HepG2 (cell line): Measurements from ENCODE around the gene AUP1. TPM values are rescaled to one million over a fixed set of nuclear protein-coding genes. Genes with fewer than 3 reads are reported as not detected.

Experiments
- BCL6 ChIP-seq: IDR thresholded peaks from 2 replicates; pipeline ENCODE4 v1.6.1; 2016; ENCODE audit warnings: missing genetic modification reagents, missing compliant biosample characterization
- BORCS8-MEF2B ChIP-seq: sonication (generic); formaldehyde crosslinking; IDR thresholded peaks from 2 replicates; pipeline ENCODE4 v1.8.0; 2022; ENCODE audit warnings: mild to moderate bottlenecking, missing genetic modification reagents
- DMAP1 ChIP-seq: IDR thresholded peaks from 2 replicates; pipeline ENCODE4 v1.6.1; 2016
- IKZF1 ChIP-seq: fragments of 450-650 bp; IDR thresholded peaks from 2 replicates; pipeline ENCODE4 v1.7.1; 2016
- POLR2A ChIP-seq, 2 experiments: IDR thresholded peaks; 2 replicates each; pipeline ENCODE4 v1.6.1; 2011; ENCODE audit warnings: low read depth in 2 of 2, low read length in 2 of 2, mild to moderate bottlenecking in 1 of 2, moderate library complexity in 1 of 2; ENCODE audit not compliant: insufficient read depth in 1 of 2
- REL ChIP-seq: sonication (generic); formaldehyde crosslinking; conservative IDR thresholded peaks from 2 replicates; pipeline ENCODE4 v1.8.0; 2022; ENCODE audit warnings: mild to moderate bottlenecking, missing genetic modification reagents, moderate library complexity
- TGIF2 ChIP-seq: IDR thresholded peaks from 2 replicates; pipeline ENCODE4 v1.6.1; 2016; ENCODE audit warnings: control low read depth, missing compliant biosample characterization
- TMF1 ChIP-seq: sonication (generic); formaldehyde crosslinking; IDR thresholded peaks from 2 replicates; pipeline ENCODE4 v1.8.1; 2022; ENCODE audit warnings: low read depth, missing genetic modification reagents
- WIZ ChIP-seq: sonication (generic); formaldehyde crosslinking; IDR thresholded peaks from 2 replicates; pipeline ENCODE4 v1.5.1; 2020; ENCODE audit warnings: mild to moderate bottlenecking, missing genetic modification reagents
- ZFP36 ChIP-seq: fragments of 150-350 bp; IDR thresholded peaks from 2 replicates; pipeline ENCODE4 v1.6.1; 2018; ENCODE audit warnings: borderline replicate concordance, low read length, low read depth; ENCODE audit not compliant: partially characterized antibody
- ZMAT3 ChIP-seq: sonication (generic); formaldehyde crosslinking; conservative IDR thresholded peaks from 2 replicates; pipeline ENCODE4 v1.7.0; 2021; ENCODE audit warnings: missing genetic modification reagents
- ZNF160 ChIP-seq: sonication (generic); formaldehyde crosslinking; IDR thresholded peaks from 2 replicates; pipeline ENCODE4 v1.8.0; 2022; ENCODE audit warnings: mild to moderate bottlenecking, inconsistent platforms, missing genetic modification reagents
- ZNF605 ChIP-seq: sonication (generic); formaldehyde crosslinking; IDR thresholded peaks from 2 replicates; pipeline ENCODE4 v1.8.0; 2022; ENCODE audit warnings: mild to moderate bottlenecking, missing genetic modification reagents
- ZSCAN12 ChIP-seq: sonication (generic); formaldehyde crosslinking; IDR thresholded peaks from 2 replicates; pipeline ENCODE4 v1.9.0; 2021; ENCODE audit warnings: mild to moderate bottlenecking, missing genetic modification reagents
- polyA plus RNA-seq, 8 experiments: library from polyadenylated mRNA; depleted of rRNA in 3 of 8; stranded (reverse) in 7 of 8; unstranded in 1 of 8; fragments of >200 nt; fragmentation: Illumina TruSeq in 4 of 8; extraction: Trizol in 4 of 8; gene quantifications; 2 replicates each; pipeline versions ENCODE4 v1.2.1 to v1.2.3, GENCODE V29; 2011 to 2016; ENCODE audit warnings: low read depth in 4 of 8, missing spikeins in 1 of 8, mixed read lengths in 1 of 8; ENCODE audit not compliant: insufficient read depth in 1 of 8
- total RNA-seq, 5 experiments: library from RNA; depleted of rRNA; stranded (reverse); fragments of >200 nt; fragmentation: Illumina TruSeq; extraction: Trizol; gene quantifications; 2 replicates each; pipeline ENCODE4 v1.2.3, GENCODE V29; 2016; ENCODE audit warnings: low read depth in 1 of 5
- TF ChIP-seq, protein P1 (sequence below): sonication (generic); formaldehyde crosslinking; IDR thresholded peaks from 2 replicates; pipeline ENCODE4 v1.8.0; 2022; ENCODE audit warnings: missing genetic modification reagents, mild to moderate bottlenecking, moderate library complexity, borderline replicate concordance
- TF ChIP-seq, protein P2 (sequence below): sonication (generic); formaldehyde crosslinking; IDR thresholded peaks from 2 replicates; pipeline ENCODE4 v1.5.1; 2020; ENCODE audit warnings: missing genetic modification reagents, mild to moderate bottlenecking, borderline replicate concordance
- TF ChIP-seq, protein P3 (sequence below): sonication (generic); formaldehyde crosslinking; IDR thresholded peaks from 2 replicates; pipeline ENCODE4 v1.8.0; 2022; ENCODE audit warnings: low read depth, missing genetic modification reagents
- TF ChIP-seq, protein P4 (sequence below): sonication (generic); formaldehyde crosslinking; IDR thresholded peaks from 2 replicates; pipeline ENCODE4 v1.8.0; 2022; ENCODE audit warnings: missing genetic modification reagents, low read depth, mild to moderate bottlenecking, borderline replicate concordance
- TF ChIP-seq, protein P5 (sequence below): IDR thresholded peaks from 2 replicates; pipeline ENCODE4 v1.6.1; 2012; ENCODE audit warnings: low read length, improper control_type of control experiment

The AUP1 gene
- total and polyA plus RNA-seq, 2 of the 13 experiments (the other 11 are each of a cell fraction or from before 2014, with no cell fraction given) = 174 to 267 TPM

DNA sequence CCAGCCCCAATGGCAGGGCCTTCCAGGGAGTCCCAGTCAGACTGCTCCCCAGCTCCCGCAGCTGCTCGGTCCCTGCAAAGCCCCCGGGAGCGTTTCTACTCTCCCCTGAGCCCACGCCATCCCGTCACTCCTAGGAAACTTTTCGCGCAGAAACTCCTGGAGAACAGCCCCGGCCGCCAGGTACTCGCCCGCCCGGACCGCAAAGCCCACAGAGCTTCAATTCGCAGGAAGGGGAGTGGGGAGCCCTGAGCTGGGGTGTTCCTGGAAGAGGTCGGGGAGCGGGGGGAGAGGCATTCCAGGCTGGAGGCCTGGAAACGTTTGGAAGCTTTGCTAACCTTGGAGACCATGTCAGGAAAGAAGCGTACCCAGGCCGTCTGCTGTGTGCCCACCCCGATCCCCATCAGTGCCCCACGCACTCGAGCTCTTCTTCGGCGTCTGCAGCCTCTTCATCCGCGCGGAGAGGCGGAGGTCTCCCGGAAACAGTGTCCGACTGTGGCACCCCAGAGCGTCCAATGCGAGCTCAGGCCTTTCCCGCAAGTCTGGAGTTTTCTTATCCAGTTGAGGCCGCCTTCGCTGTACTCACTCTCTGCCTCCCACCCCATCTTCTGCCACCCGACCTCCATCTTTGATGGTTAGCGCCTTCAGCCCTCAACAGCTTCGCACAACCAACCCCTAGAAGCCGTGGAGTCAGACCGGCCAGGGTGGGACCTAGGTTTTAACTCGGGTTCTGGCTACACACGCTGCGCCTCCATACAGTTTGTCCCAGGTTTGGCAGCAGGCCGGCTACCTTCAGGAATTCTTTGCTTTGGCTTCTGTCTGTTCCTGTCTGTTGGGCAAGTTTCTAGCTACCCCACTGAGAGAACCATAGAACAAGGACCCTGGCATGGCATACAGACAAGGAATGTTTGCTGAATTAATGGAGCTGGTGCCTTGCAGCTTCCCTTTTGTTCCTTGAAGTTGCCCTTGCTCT, 25.7 kb downstream of the AUP1 start (continued):
- TF ChIP-seq, protein P1, sequence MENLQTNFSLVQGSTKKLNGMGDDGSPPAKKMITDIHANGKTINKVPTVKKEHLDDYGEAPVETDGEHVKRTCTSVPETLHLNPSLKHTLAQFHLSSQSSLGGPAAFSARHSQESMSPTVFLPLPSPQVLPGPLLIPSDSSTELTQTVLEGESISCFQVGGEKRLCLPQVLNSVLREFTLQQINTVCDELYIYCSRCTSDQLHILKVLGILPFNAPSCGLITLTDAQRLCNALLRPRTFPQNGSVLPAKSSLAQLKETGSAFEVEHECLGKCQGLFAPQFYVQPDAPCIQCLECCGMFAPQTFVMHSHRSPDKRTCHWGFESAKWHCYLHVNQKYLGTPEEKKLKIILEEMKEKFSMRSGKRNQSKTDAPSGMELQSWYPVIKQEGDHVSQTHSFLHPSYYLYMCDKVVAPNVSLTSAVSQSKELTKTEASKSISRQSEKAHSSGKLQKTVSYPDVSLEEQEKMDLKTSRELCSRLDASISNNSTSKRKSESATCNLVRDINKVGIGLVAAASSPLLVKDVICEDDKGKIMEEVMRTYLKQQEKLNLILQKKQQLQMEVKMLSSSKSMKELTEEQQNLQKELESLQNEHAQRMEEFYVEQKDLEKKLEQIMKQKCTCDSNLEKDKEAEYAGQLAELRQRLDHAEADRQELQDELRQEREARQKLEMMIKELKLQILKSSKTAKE (CRISPR knock-in tag) = 0 out of 2 replicates have a peak, but pooled peaks have one; percentile 2
- peak in 1 of 2 experiments; percentile 43; a peak in 1 of 4 replicates for TF ChIP-seq POLR2A (IDR thresholded peaks at IDR 0.05; ENCODE audit: insufficient read depth in 1 of 2, low read depth in 2 of 2, low read length in 2 of 2)
- no peak for TF ChIP-seq ZNF160 (CRISPR knock-in tag)
- TF ChIP-seq, protein P2, sequence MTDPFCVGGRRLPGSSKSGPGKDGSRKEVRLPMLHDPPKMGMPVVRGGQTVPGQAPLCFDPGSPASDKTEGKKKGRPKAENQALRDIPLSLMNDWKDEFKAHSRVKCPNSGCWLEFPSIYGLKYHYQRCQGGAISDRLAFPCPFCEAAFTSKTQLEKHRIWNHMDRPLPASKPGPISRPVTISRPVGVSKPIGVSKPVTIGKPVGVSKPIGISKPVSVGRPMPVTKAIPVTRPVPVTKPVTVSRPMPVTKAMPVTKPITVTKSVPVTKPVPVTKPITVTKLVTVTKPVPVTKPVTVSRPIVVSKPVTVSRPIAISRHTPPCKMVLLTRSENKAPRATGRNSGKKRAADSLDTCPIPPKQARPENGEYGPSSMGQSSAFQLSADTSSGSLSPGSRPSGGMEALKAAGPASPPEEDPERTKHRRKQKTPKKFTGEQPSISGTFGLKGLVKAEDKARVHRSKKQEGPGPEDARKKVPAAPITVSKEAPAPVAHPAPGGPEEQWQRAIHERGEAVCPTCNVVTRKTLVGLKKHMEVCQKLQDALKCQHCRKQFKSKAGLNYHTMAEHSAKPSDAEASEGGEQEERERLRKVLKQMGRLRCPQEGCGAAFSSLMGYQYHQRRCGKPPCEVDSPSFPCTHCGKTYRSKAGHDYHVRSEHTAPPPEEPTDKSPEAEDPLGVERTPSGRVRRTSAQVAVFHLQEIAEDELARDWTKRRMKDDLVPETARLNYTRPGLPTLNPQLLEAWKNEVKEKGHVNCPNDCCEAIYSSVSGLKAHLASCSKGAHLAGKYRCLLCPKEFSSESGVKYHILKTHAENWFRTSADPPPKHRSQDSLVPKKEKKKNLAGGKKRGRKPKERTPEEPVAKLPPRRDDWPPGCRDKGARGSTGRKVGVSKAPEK (CRISPR knock-in tag) = no peak
- TF ChIP-seq, protein P3, sequence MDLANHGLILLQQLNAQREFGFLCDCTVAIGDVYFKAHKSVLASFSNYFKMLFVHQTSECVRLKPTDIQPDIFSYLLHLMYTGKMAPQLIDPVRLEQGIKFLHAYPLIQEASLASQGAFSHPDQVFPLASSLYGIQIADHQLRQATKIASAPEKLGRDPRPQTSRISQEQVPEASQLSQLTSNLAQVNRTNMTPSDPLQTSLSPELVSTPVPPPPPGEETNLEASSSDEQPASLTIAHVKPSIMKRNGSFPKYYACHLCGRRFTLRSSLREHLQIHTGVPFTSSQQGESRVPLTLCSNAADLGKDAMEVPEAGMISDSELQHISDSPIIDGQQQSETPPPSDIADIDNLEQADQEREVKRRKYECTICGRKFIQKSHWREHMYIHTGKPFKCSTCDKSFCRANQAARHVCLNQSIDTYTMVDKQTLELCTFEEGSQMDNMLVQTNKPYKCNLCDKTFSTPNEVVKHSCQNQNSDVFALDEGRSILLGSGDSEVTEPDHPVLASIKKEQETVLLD (CRISPR knock-in tag) = no peak
- no peak for TF ChIP-seq TMF1
- no peak for TF ChIP-seq IKZF1
- no peak for TF ChIP-seq ZMAT3 (CRISPR knock-in tag)
- 0 out of 2 replicates have a peak, but pooled peaks have one; percentile 13 for TF ChIP-seq REL (CRISPR knock-in tag)
- 0 out of 2 replicates have a peak, but pooled peaks have one; percentile 0 for TF ChIP-seq DMAP1 (CRISPR knock-in tag)
- TF ChIP-seq, protein P4, sequence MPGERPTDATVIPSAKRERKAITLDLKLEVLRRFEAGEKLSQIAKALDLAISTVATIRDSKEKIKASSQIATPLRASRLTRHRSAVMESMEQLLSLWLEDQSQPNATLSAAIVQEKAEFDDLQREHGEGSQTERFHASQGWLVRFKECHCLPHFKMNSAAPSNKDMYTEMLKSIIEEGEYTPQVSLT = no peak
- TF ChIP-seq ZFP36 = no peak
- no peak for TF ChIP-seq WIZ (CRISPR knock-in tag)
- no peak for TF ChIP-seq ZSCAN12
- TF ChIP-seq, protein P5, sequence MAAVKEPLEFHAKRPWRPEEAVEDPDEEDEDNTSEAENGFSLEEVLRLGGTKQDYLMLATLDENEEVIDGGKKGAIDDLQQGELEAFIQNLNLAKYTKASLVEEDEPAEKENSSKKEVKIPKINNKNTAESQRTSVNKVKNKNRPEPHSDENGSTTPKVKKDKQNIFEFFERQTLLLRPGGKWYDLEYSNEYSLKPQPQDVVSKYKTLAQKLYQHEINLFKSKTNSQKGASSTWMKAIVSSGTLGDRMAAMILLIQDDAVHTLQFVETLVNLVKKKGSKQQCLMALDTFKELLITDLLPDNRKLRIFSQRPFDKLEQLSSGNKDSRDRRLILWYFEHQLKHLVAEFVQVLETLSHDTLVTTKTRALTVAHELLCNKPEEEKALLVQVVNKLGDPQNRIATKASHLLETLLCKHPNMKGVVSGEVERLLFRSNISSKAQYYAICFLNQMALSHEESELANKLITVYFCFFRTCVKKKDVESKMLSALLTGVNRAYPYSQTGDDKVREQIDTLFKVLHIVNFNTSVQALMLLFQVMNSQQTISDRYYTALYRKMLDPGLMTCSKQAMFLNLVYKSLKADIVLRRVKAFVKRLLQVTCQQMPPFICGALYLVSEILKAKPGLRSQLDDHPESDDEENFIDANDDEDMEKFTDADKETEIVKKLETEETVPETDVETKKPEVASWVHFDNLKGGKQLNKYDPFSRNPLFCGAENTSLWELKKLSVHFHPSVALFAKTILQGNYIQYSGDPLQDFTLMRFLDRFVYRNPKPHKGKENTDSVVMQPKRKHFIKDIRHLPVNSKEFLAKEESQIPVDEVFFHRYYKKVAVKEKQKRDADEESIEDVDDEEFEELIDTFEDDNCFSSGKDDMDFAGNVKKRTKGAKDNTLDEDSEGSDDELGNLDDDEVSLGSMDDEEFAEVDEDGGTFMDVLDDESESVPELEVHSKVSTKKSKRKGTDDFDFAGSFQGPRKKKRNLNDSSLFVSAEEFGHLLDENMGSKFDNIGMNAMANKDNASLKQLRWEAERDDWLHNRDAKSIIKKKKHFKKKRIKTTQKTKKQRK = no peak
- TF ChIP-seq TGIF2 = no peak
- TF ChIP-seq BCL6 (CRISPR knock-in tag) = no peak
- TF ChIP-seq ZNF605 (CRISPR knock-in tag) = no peak
- TF ChIP-seq BORCS8-MEF2B (CRISPR knock-in tag) = no peak
